SK-N-MC (cell line): ENCODE data around the gene TRABD2B.

Source experiments
- EZH2 ChIP-seq: fragments of 200-600 bp; sonication (generic); IDR thresholded peaks from one replicate; pipeline ENCODE4 v1.6.1; 2017; ENCODE audit warnings: antibody characterized with exemption
- POLR2AphosphoS5 ChIP-seq: IDR thresholded peaks from 2 replicates; pipeline ENCODE4 v1.6.1; 2012; ENCODE audit warnings: mild to moderate bottlenecking, low read depth, low read length, borderline replicate concordance

DNA sequence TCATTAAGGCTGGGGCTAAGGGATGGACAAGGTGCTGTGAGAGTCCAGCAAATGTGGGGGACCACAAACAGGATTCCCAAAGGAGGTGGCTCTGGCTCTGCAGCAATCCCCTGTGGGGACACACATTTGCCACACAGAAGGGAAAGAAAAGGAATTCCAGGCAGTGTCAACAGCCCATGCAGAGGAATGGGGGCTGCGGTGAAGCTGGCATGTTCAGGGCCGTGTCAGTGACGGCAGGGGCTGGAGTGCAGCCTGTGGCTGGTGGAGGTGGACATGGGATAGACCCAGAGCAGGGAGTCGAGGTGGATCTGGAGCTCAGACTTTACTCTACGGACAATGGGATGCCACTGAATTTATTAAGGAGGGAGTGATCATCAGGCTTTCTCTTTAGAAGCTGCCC is 183.2 kb downstream of the TRABD2B start:
- TF ChIP-seq EZH2 (no peak), POLR2AphosphoS5 (no peak)
